Panc1 (cell line): ENCODE results near the gene SSBP2. TPM values are rescaled to one million over a fixed set of nuclear protein-coding genes. Genes with fewer than 3 reads are reported as not detected.

ENCODE experiments used
- ATAC-seq: fragments of 200-7000 bp; cut with Tn5 transposase; 2 replicates; pipeline ENCODE4 v1.9.1; 2020; ENCODE audit warnings: mild to moderate bottlenecking, moderate library complexity
- BruUV-seq: library from RNA; stranded (reverse); fragments of 400-500 nt; replicated peaks from 2 replicates; lab custom pipeline; 2021; lab: Mats Ljungman, UMichigan
- CTCF ChIA-PET: fragments of 300-600 bp; sonication (Branson Sonifier 250); formaldehyde crosslinking; loops from one replicate; lab custom pipeline; 2022; ENCODE audit warnings: antibody characterized with exemption; lab: Charles Lee
- POLR2A ChIA-PET: fragments of 300-600 bp; sonication (Branson Sonifier 250); formaldehyde crosslinking; loops from one replicate; lab custom pipeline; 2022; ENCODE audit warnings: antibody characterized with exemption; lab: Charles Lee
- DNase-seq: peaks from one replicate; pipeline ENCODE4 v3.0.0-alpha.2; 2010; ENCODE audit warnings: low read depth, low spot score
- H3K27ac ChIP-seq: 2 replicates; pipeline ENCODE4 v1.5.1; 2011; ENCODE audit warnings: mild to moderate bottlenecking, low read length, inconsistent platforms
- H3K27me3 ChIP-seq: fragments of 200-500 bp; sonication (Bioruptor generic); 2 replicates; pipeline ENCODE4 v1.6.0; 2014; ENCODE audit warnings: low read length, inconsistent platforms; ENCODE audit not compliant: control insufficient read depth, insufficient read depth
- H3K36me3 ChIP-seq: fragments of 200-500 bp; sonication (Bioruptor generic); 2 replicates; pipeline ENCODE4 v1.5.1; 2014; ENCODE audit warnings: inconsistent platforms, mild to moderate bottlenecking, low read length, moderate library complexity; ENCODE audit not compliant: control insufficient read depth, insufficient read depth
- H3K4me1 ChIP-seq: 2 replicates; pipeline ENCODE4 v1.5.1; 2011; ENCODE audit warnings: inconsistent platforms, mild to moderate bottlenecking, low read length, moderate library complexity; ENCODE audit not compliant: control insufficient read depth, insufficient read depth
- H3K4me3 ChIP-seq, 2 experiments: 2 replicates each; pipeline ENCODE4 v1.5.1; 2011 to 2012; ENCODE audit warnings: low read depth in 2 of 2, low read length in 2 of 2, mild to moderate bottlenecking in 2 of 2, inconsistent platforms in 1 of 2, moderate library complexity in 1 of 2
- H3K9me3 ChIP-seq: fragments of 200-500 bp; sonication (Bioruptor generic); 2 replicates; pipeline ENCODE4 v1.5.1; 2014; ENCODE audit warnings: low read depth, mild to moderate bottlenecking, inconsistent platforms, low read length, moderate library complexity; ENCODE audit not compliant: control insufficient read depth, insufficient read depth
- POLR2AphosphoS5 ChIP-seq: IDR thresholded peaks from 2 replicates; pipeline ENCODE4 v1.6.1; 2012; ENCODE audit warnings: mild to moderate bottlenecking, low read depth, low read length, moderate library complexity
- SIN3A ChIP-seq: IDR thresholded peaks from 2 replicates; pipeline ENCODE4 v1.6.1; 2012; ENCODE audit warnings: low read depth, mild to moderate bottlenecking, low read length, moderate library complexity, borderline replicate concordance; ENCODE audit not compliant: insufficient read depth
- TCF7L2 ChIP-seq: IDR thresholded peaks from 2 replicates; pipeline ENCODE4 v1.6.1; 2011; ENCODE audit warnings: mild to moderate bottlenecking, low read depth, low read length, inconsistent platforms
- in situ Hi-C: cut with HindIII; loops from 2 replicates; pipeline ENCODE4 v1.10.0; 2016; ENCODE audit warnings: low sequenced_read_pairs, low pct_unique_long_range_greater_than_20kb
- intact Hi-C: fragments of 100-400 bp; cut with micrococcal nuclease; formaldehyde crosslinking; loops from one replicate; pipeline ENCODE4 v1.10.0; 2022; ENCODE audit not compliant: unreplicated experiment
- total RNA-seq: library from RNA; stranded (reverse); gene quantifications from one replicate; pipeline ENCODE4 v1.2.1, GENCODE V29; 2021; ENCODE audit not compliant: unreplicated experiment
- TF ChIP-seq, protein P1 (sequence below), 2 experiments: IDR thresholded peaks; 2 replicates each; pipeline ENCODE4 v1.6.1; 2011 to 2012; ENCODE audit warnings: low read depth in 2 of 2, control low read depth in 1 of 2, low read length in 1 of 2, mild to moderate bottlenecking in 1 of 2, moderate library complexity in 1 of 2; ENCODE audit not compliant: insufficient read depth in 1 of 2
- TF ChIP-seq, protein P2 (sequence below): fragments of 450-650 bp; IDR thresholded peaks from 2 replicates; pipeline ENCODE4 v1.5.1; 2017; ENCODE audit warnings: mild to moderate bottlenecking

Gene SSBP2
- total RNA-seq, 1 experiment from 2014 or later = 16.3 TPM

DNA sequence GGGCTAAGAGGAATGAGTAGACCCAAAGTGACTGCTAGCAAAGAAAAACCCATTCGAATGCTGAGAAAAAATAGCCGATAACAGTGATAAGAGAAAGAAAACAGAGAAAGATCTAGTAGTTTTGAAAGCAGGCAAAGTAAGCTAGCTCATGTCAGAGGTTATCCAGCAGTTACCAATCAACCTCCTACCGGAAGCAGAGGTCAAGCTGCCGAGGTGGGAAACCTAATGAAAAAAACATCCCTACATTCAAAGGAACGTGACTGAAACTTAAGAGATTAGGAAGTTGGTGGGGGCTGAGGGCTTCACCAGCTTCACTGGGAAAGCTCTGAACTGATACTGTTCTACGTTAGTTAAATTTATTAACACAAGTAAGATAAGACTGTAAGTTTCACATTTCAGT lies 32.6 kb downstream of the SSBP2 start:
- Histone ChIP-seq H3K27me3 (no peaks in the 10 kb centered on the region), H3K9me3 (no peaks in the 10 kb centered on the region), H3K27ac (no peak overlapping the region), H3K4me3 (no peak overlapping the region), H3K36me3 (no peaks in the 10 kb centered on the region), H3K4me1 (peaks cover 3% of the 10 kb centered on the region; the same call in 1 of the 2 replicates)
- in situ Hi-C loops (no loop called here), intact Hi-C loops (no loop called here)
- ATAC-seq (no peak), DNase-seq (no peak)
- ChIA-PET CTCF (no interaction called here), POLR2A (no interaction called here)
- BruUV-seq = no TSS peak
- TF ChIP-seq TCF7L2 (no peak), SIN3A (no peak), POLR2AphosphoS5 (no peak)
- TF ChIP-seq, protein P1, sequence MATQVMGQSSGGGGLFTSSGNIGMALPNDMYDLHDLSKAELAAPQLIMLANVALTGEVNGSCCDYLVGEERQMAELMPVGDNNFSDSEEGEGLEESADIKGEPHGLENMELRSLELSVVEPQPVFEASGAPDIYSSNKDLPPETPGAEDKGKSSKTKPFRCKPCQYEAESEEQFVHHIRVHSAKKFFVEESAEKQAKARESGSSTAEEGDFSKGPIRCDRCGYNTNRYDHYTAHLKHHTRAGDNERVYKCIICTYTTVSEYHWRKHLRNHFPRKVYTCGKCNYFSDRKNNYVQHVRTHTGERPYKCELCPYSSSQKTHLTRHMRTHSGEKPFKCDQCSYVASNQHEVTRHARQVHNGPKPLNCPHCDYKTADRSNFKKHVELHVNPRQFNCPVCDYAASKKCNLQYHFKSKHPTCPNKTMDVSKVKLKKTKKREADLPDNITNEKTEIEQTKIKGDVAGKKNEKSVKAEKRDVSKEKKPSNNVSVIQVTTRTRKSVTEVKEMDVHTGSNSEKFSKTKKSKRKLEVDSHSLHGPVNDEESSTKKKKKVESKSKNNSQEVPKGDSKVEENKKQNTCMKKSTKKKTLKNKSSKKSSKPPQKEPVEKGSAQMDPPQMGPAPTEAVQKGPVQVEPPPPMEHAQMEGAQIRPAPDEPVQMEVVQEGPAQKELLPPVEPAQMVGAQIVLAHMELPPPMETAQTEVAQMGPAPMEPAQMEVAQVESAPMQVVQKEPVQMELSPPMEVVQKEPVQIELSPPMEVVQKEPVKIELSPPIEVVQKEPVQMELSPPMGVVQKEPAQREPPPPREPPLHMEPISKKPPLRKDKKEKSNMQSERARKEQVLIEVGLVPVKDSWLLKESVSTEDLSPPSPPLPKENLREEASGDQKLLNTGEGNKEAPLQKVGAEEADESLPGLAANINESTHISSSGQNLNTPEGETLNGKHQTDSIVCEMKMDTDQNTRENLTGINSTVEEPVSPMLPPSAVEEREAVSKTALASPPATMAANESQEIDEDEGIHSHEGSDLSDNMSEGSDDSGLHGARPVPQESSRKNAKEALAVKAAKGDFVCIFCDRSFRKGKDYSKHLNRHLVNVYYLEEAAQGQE (IDR thresholded peaks at IDR 0.05; ENCODE audit: insufficient read depth in 1 of 2, low read depth in 2 of 2, low read length in 1 of 2) = no peak
- TF ChIP-seq, protein P2, sequence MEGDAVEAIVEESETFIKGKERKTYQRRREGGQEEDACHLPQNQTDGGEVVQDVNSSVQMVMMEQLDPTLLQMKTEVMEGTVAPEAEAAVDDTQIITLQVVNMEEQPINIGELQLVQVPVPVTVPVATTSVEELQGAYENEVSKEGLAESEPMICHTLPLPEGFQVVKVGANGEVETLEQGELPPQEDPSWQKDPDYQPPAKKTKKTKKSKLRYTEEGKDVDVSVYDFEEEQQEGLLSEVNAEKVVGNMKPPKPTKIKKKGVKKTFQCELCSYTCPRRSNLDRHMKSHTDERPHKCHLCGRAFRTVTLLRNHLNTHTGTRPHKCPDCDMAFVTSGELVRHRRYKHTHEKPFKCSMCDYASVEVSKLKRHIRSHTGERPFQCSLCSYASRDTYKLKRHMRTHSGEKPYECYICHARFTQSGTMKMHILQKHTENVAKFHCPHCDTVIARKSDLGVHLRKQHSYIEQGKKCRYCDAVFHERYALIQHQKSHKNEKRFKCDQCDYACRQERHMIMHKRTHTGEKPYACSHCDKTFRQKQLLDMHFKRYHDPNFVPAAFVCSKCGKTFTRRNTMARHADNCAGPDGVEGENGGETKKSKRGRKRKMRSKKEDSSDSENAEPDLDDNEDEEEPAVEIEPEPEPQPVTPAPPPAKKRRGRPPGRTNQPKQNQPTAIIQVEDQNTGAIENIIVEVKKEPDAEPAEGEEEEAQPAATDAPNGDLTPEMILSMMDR = no peak

DNA sequence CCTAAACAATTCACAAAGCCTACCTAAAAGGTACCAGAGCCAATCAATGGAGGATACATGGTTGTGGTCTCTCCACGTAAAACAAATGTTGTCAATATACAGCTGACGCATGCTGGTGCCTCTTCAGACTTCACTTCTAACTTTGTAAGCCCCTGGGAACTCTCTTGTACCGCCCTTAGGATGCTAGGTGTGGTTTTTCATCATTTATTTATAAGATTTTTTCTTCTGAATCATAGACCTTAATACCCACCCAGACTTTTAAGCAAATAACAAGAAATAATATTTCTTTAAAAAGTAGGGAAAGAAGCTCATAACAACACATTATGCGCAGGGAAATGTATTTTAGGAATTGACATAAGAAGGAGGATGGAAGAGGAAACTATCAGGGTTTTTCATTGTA lies 33.0 kb downstream of the SSBP2 start:
- no peak for DNase-seq
- no peak for ATAC-seq
- H3K4me3 ChIP-seq = no peak overlapping the region
- ChIA-PET POLR2A (no interaction called here), CTCF (no interaction called here)
- in situ Hi-C loops = no loop called here
- no TSS peak for BruUV-seq
- no peaks in the 10 kb centered on the region for H3K36me3 ChIP-seq
- H3K27ac ChIP-seq = no peak overlapping the region
- intact Hi-C loops = no loop called here
- peaks cover 3% of the 10 kb centered on the region; the same call in 1 of the 2 replicates for H3K4me1 ChIP-seq
- no peaks in the 10 kb centered on the region for H3K27me3 ChIP-seq
- no peaks in the 10 kb centered on the region for H3K9me3 ChIP-seq
- TF ChIP-seq, protein P2 = no peak
- TF ChIP-seq TCF7L2 (no peak), SIN3A (no peak), POLR2AphosphoS5 (no peak)
- TF ChIP-seq, protein P1 (IDR thresholded peaks at IDR 0.05; ENCODE audit: insufficient read depth in 1 of 2, low read depth in 2 of 2, low read length in 1 of 2) = no peak
